ENCODE results near the gene STK32A.

STK32A gene

DNA sequence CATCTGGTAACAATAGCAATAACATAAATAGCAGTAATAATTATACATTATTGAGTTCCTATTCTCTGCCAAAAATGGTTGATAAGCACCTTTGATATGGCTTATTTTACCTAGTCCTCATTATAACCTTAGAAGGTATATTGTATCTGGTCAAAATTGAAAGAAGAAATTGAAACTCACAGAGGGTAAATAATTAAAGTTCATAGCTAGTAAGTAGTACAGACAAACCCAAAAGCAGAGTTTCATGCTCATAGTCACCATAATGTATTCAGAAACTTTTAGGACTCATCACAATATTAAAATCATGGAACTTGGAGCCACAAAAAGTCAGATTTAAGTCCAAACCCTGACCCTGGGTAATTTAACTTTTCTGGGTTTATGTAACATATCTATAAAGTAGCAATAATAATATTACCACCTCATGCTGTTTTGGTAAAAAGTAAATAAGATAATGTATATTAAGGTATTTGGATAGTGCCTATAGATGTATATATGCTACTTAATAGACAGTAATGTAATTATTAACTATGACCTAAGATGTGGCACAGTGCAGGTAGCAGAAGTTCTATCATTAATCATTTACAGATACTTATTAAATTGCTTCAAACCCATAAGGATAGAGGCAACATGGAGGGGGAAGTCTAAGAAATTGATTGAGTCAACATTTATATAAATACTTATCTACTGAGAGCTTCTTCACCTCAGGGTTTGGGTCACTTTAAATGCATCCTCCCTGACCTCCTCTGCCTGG, 32.4 kb downstream of the STK32A start:
- DNase-seq, result no peak

DNA sequence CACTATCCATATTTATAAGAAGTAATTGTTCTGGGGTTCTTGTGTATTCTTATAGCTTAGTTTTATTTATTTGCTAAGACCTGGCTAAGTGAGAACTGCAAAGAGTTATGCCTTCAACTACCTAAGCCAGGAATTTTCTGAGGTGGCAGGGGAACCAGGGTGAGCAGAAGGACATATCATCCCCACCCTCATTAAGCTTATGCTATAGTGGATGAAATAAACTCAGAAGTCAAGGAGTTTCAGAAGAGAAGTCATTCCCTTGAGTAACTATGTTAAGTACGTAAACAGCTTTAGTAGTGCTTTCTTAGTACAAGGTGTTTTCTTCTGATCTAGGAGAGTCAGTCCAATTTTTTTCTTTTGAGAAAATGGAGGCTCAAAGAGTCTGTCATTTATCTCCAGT, 41.7 kb downstream of the STK32A start:
- DNase-seq, result no peak

DNA sequence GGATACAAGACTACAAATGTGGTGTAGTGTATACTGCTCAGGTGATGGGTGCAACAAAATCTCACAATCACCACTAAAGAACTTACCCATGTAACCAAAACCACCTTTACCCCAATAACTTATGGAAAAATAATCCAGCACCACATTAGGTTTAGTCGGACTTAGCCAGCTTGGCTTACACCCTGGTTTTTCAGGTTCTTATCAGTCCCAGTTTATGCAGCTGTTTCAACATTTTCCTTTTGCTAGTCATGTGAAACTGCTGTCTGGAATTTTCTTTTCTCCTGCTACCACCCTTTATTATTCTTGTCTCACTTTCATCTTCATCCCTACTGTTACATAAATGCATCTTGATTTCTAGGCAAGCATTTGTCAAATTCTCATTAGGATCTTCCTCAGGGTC, 51.5 kb downstream of the STK32A start:
- no peak for DNase-seq

DNA sequence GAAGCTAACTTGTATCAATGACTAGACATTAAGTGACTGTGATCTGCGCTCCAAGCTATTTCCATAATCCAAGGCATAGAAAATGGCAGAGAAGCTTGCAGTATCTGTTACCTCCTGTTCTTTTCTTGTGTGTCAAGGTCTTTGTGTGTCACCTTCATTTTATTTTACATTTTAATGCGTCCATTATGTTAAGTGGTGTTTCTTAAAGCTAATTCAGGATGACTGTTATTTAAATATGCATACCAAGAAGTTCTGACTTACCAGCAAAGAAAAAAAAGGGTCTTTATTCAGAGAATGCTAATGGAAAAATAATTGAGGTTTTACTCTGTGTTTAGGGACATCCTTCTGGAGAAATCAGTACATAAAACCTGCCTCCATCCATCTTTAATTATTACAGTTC, 52.3 kb downstream of the STK32A start:
- no peak for DNase-seq

DNA sequence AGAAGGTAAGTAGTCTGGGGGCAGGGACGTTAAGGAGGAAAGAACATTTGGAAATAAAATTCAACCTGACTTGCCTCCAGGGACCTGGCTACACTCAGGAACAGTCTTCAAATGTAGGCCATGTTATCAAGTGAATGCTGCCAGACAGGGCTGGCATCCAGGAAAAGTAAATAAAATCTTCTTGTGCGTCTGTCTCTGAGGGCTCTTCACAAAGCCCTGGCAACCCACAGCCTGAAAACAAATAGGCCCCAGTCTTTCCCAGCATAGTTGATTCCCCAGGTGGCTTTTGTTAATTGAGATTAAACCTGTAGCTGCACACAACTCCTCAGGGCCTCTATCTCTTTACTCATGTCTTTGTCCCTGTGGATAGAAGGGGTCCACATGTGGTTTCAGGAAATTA, 55.4 kb downstream of the STK32A start:
- no peak for DNase-seq

DNA sequence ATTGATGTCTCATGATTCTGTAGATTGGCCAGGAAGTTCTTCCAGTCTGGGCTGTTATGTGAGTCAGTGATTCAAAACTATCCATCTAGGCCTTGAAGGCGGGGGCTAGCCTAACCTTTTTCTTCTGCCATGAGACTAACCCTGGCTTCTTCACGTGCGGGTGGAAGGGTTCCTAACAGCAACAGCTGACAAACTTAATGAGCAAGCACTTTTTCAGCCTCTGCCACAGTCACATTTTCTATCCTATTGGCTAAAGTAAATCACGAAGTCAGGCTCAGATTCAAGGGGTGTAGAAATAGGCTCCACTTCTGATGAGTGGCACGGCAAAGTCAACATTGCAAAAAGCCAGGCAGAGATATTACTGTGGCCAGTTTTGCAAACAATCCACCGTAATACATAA, 68.4 kb downstream of the STK32A start:
- DNase-seq, result no peak

DNA sequence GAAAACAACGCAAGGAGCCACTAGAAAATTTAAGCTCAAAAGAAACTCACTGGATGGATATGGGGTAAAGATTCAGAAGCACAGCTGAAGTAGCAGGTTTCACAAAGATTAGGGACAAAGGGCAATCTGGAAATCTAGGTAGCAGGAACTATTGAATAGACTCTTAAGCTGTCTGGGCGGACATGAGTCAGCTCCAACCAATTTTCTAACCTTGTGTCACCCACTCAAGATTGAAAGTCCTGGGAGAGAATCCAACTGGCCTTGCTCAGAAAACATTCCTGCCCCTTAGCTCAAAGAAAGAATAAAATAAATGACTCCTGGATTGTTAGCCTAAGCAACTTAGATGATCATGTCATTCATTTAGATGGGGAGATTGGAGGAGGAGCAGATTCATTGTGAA, 69.2 kb downstream of the STK32A start:
- no peak for DNase-seq

DNA sequence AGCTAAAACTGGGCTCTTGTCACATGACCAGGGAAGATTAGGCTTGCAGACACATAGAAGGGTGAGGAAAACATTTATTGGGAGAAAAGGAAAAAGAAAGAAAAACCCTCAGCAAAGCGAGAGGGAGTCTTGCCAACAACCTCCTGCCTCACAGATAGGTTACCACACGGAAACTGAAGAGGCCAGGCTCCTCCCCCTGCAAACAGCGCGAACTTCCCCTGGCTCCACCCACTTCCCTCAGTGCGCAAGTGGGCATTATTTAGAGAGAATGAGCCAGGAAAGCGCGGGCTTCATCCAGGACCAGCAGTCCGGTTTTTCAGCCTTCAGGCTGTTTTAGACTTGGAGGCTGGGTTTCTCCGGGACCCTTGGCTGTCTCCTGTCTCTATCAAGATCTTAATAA, 70.3 kb downstream of the STK32A start:
- no peak for DNase-seq

DNA sequence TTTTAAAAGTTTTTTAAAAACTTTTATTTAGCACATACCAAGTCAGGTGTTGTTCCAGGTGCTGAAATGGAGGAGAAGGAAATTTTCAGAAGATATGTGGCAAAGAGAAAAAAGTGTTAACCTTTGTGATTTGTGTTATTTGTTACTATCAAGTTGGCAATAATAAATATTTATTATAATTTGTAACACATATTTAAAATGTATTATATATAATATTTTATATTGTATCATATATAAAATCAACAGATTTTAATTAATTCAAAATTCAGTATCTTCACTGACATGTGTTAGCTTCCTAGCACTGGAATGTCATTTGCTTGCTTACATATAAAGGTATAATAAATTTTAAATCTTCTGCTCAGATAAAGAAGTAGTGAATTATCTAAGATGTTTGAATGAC, 71.5 kb downstream of the STK32A start:
- DNase-seq, result no peak

DNA sequence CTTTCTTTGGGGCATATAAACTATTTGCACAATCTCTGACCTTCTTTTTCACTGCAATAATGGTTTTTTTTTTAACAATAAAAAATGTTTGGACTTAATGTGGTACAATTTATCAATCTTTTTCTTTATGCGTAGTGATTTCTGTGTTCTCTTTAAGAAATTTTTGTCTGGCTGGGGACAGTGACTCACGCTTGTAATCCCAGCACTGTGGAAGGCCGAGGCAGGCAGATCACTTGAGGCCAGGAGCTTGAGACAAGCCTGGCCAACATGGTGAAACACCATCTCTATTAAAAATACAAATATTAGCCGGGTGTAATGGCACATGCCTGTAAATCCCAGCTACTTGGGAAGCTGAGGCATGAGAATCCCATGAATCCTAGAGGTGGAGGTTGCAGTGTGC, 72.3 kb downstream of the STK32A start:
- no peak for DNase-seq

DNA sequence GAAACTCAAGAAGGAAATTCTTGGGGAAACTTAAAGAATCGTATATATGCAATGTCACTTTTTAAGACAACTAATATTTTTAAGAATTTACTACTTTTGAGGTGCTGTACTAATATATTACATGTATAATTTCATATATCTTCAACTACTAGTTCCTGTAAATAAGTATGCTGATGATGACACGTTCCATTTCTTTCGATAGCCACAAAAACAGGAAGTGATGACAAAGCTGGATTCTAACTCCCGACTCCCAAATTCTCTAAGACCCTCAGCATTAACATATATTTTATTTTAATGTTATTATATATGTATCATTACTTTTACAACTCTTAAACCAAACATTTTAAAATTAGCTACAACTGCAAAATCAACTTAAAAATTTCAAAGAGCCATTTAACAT, 74.8 kb downstream of the STK32A start:
- DNase-seq, result no peak

DNA sequence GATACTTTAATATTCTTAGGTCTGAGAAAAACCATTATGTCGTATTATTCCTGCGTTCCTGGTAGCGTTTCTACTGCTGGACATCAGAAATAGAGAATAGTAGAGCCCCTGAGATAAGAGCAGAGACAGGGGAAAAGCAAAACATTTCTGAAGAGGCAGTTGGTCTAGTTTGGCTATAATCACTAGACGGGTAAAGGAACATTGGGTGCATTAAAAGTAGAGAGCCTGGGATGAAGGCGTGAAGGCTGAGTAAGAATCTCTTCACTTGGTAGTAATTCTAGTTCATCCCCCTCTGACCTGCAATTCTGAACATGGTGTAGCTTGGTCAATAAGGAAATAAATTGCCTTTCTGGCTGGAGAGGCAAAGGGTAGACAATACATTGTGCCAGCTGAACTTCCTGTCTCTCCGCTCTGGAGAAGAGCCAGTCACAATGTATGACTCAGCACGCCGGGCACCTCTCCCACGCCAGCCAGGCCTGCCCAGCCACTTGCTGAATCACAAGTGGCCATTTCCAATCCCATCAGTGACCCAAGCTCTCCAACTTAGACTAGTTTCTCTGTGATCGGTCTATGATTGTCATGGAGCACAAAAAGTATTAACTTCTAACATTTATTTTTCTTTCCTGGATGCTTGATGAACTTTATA, 75.4 kb downstream of the STK32A start:
- DNase-seq, result no peak

DNA sequence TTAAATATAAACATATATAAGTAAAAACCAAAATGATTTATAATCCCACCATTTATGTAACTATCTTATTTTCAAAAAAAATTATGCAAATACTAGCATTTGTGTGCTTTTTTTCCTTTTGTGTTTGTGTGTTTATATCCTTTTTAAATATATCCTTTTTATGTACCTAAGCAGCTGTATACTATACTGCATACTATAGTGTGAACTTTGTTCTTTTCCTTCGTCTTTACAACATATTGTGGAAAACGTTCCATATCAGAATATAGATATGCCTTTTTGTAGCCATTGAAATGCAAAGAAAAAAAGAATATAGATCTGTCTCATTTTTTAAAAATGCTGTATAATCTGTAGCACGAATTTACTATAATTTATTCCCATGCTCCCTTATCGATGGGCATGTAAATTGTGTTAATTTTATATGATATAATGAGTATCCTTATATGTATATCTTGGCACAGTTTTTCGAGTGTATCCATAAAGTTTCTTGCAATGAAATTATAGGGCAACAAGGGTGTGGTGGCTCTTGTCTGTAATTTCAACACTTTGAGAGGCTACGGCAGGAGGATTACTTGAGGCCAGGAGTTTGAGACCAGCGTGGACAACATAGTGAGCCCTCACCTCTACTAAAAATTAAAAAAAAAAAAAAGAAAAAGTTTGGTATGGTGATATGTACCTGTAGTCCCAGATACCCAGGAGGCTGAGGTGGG, 83.3 kb downstream of the STK32A start:
- DNase-seq, result no peak

DNA sequence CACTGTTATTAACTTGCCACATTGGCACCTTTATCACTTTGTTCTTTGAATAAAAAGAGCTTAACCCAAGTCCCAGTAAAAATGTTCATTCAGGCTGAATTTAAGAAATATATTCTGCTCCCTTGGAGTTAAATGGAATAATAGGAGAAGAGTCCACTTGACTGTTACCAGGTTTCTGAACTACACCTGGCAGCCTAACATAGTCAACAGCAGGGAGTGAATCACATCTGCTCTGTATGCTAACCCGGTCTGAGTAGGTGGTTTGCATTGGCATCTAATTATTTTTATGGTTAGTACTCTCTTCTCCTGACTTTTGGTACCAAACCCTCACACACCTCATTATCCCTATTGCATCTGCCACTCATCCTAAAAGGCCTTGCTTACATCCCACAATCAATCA, 86.7 kb downstream of the STK32A start:
- no peak for DNase-seq

DNA sequence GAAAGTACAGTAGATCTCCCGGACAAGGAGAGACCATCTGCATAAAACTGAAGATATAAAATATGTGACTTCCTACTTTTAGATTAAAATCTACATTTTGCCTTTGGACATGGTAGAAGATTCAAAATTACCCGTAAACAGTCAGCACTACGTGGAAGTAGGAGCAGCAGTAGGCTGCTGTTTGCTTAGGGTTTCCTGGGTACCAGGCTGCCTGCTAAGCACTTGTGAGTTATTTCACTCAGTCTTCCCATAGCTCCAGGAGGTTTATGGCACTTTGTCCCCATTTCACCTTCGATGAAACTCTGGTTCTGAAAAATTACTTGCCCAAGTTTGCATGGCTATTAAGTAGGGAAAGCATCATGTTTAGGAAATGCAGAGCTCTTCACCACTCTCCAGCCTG, 92.6 kb downstream of the STK32A start:
- no peak for DNase-seq

DNA sequence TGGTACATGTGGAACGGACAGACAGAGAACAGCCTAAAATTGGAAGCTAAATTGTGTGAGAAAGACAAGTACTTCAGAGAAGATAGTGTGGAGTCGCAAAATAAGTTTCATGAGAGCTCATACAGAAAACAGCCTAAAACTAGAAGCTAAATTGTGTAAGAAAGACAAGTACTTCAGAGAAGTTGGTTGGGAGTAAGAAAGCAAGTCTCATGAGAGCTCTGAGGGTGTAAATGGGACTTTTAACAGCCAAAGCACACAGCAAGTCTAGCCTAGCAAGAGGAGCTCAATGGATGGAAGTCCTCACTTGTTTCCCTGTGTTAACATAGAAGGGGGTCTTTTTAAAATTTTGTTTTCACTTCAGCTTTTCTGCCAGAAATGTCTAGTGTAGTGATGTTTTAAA, 93.1 kb downstream of the STK32A start:
- DNase-seq, result no peak

DNA sequence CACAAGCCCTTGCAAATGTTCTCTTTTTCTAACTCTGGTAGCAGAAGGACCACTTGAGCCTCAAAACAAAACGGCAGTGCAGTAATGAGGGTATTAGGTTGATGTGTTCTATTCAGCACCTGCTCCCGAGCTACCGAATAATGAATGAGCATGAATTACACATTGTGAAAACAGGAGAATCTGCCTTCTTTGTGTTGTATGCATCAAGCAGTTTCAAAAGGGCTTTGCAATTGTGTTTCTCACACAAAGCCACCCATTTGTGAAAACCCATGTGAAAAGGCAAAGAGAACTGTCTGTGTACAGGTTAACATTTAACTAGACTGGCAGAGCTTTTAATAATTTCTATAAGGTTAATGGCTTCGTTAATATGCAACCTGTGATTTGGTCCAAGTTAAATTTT, 97.8 kb downstream of the STK32A start:
- no peak for DNase-seq

DNA sequence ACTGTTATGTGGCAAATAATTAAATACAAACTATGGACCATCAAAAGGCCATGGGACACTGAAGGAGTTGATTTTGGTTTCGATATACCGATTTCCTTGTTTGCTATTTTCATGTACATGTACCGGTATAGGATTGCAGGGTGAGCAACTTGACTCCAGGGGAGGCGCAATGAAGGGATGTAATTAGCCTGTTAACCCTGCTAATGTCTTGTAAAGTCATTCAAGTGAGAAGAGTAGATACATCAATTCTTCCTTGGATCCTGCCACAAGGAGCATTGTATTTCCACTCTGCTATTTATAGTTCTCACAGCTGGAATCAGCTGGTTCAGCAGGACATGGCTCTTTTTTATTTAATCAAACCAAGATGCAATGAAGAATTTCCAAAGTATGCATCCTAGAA, 102.0 kb downstream of the STK32A start:
- no peak for DNase-seq

DNA sequence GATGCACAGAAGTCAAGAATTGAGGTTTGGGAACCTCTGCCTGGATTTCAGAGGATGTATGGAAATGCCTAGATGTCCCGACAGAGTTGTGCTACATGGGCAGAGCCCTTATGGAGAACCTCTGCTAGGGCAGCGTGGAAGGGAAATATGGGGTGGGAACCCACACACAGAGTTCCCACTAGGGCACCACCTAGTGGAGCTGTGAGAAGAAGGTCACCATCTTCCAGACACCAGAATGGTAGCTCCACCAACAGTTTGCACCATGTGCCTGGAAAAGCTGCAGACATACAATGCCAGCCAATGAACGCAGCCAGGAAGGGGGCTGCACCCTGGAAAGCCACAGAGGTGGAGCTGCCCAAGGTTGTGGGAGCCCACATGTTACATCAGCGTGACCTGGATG, 104.5 kb downstream of the STK32A start:
- DNase-seq, result no peak

DNA sequence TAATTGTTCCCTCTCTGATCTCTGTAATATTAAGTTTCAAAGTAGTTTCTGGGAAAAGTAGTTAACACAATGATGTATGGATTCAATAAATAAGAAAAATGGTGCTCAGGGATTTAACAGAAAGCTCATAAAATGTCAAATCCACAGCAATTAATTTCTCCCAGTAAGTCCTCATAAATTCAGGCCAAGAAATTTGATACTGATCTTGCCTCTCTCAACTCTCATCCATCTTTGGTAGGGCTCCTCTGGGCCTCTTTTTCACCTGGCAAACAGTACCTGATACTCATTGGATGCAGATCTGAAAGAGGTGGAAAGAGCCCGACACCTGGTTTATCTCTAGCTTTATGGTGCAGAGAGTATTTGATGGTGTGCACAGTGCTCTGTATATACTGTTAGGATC, 106.1 kb downstream of the STK32A start:
- no peak for DNase-seq

DNA sequence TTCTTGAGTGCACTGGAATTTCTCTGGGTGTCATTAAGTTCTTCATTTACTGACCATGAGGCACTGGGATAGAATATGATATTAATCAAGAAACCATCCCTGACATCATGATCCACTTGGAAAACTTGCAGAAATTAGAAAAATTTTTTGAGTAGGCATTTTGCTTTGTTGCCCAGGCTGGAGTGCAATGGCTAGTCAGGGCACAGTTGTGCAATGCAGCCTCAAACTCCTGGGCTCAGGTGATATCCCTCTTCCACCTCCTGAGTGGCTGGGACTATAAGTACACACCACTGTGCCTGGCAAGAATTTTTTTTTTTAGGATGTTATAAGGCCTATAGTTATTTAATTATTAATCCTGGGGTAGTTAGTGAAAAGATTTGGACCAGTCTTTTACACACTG, 106.5 kb downstream of the STK32A start:
- DNase-seq, result no peak

DNA sequence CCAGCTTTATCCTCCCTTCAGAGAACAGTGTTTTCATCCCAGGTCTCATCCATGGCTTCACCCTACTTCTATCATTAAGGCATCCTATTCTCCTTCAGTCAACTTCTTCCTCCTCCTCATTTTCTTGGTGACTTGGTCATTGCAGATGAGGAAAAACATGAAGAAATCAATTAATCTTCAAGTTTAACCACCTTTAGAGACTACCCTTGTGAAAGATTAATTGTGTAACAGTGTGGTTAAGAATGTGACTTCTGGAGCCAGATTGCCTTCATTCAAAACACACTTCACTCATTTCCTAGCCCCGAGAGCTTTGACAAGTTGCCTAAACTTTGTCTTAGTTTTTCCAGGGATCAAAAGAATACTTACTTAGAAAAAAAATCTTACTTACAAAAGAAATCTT, 110.0 kb downstream of the STK32A start:
- DNase-seq, result no peak

DNA sequence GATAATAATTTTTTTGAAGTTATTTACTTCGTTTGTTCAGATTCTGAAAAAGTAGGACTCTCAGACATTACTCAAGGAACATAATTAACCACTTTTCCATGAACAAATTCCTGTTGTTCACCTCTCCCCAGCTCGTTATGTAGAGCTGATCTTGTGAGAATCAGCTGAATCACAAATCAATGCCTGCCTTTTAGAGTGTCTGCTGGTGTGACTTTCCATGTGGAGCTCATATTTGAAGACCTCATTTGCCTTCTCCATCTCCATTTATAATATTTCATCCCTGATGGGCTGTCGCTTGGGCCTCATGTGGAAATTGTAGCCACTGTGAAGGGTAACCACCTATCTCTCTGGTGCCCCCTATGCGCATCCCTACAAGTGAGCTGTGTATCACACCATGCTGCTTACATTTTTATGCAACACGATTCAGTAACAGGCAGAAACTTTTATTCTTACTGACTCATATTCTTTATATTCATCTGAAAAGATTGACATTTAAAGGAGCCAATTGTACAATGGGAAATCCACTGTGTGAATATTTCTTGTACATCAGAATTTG, 111.3 kb downstream of the STK32A start:
- DNase-seq, result no peak

DNA sequence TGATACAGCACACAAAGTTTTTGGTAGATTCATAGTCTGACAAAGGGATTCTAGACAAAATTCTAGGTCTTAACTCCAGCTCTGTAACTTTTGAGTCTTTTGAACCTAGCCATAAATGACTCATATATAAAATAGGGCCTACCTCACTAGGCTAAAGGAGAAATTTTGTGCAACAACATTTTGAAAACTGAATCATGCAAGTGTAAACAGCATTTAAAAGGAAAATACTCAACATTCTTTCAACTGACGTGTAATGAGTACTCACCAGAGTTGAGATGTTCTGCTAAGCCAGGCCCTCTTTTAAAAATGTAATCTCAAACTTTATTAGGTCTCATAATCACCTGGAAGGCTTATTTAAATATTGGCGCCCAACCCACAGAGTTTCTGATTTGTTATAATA, 113.2 kb downstream of the STK32A start:
- no peak for DNase-seq

Data from stimulated activated CD4-positive, alpha-beta T cell treated with anti-CD3 and anti-CD28 coated beads, Interleukin-4, amount 100 ng/mL, for 1 hour (primary cell).